Stimulated activated CD8-positive, alpha-beta memory T cell treated with anti-CD3 and anti-CD28 coated beads, Interleukin-7, amount 100 ng/mL, for 48 hours (primary cell): ENCODE results near the gene GALK1.
"Not testable (repeated sequence)": the region's sequence is repeated elsewhere in the genome, so short reads cannot be mapped to it uniquely, and the experiment has no call there.

Source experiments
- DNase-seq, 2 donors: peaks; one replicate each; pipeline ENCODE4 v3.0.0-alpha.2; 2020; ENCODE audit warnings: low read depth in 1 of 2; ENCODE audit errors: extremely low read depth in 1 of 2

The GALK1 gene

GRCh38 chr17:75784473-75785015, 19.6 kb upstream of the GALK1 start, which contains the start of gene UNK:
TSS of gene UNK (plus strand) at chr17:75784806. CDS start at chr17:75784881, 75 bp downstream.
- DNase-seq, result peak; percentile 88 to 95

DNA sequence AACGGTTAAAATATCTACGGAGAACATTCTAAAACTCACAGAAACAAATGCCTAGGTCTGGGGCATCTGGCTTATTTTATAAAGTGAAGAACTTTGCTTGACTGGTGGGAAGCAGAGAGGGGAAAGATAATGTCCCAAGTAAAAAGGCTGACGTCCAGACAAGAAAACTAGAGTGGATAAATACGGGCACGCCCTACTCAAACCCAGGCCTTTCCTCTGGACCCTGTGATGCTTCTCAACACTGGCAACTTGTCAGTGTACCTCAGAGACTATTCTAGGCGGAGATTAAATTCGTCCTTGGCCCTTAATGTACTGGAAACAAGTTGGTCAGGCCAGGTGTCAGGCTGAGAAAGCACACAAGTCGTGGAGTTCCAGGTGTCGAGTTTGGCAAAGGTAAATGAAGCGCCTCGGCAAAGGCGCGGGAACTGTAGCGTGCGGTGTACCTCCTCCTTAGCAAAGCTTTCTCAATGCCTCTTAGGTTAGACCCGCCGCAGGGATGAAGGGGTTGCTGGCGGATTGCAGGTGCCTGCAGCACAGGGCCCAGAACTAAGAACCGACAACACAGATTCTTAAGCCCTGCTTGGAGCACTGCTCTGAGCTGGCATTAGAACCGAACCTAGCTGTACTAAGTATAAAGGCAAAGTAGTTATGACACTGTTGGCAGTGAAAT, 18.9 kb upstream of the GALK1 start:
- no peak for DNase-seq

DNA sequence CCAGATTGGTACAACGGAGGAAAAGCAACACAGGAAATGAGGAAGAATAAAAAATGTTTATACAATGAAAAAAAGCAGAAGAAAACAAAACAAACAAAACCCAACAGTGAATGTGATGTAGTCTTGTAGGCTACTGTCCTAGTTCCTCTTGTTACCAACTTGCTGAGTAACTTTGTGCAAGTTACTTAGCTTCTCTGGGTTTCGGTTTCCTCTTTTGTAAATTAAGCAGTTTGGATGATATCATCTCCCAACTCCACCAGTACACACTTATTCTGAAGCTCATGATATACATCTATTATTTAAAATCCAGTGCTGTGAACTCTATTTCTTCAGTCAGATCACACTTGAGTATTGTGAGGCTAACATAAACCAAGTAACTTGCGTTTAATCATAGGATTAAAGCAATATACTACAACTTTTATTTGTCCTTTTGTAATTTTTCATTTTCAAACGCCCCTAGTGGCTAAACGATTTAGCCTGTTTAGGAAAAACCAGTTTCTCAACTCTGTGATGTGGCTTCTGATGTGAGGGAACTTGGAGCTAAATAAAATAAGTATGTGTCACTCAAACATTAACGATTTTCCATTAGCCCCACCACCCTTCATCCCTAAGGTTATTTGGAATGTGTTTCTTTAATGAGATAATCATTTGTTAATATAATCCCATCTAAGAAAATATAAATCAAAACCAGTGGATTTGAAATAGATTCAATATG, 18.2 kb upstream of the GALK1 start:
- no peak for DNase-seq

GRCh38 chr17:75779987-75780889, 15.2 kb upstream of the GALK1 start:
- no peak for DNase-seq

- DNase-seq, result peak; percentile 79 to 92
Measured at GRCh38 chr17:75779250-75779986, 14.4 kb upstream of the GALK1 start.

DNA sequence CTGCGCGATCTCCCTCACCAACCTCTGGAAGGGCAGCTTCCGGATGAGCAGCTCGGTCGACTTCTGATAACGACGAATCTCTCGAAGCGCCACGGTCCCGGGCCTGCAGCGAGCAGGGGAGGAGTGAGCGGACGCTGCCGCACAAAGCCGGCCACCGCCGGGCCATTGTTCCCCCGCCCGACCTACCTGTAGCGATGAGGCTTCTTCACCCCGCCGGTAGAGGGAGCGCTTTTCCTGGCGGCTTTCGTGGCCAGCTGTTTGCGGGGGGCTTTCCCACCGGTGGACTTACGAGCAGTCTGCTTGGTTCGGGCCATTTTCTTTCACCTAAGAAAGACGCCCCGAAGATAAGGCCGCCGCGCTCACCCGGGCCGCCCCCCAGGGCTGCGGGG, 13.9 kb upstream of the GALK1 start:
- no peak for DNase-seq

DNA sequence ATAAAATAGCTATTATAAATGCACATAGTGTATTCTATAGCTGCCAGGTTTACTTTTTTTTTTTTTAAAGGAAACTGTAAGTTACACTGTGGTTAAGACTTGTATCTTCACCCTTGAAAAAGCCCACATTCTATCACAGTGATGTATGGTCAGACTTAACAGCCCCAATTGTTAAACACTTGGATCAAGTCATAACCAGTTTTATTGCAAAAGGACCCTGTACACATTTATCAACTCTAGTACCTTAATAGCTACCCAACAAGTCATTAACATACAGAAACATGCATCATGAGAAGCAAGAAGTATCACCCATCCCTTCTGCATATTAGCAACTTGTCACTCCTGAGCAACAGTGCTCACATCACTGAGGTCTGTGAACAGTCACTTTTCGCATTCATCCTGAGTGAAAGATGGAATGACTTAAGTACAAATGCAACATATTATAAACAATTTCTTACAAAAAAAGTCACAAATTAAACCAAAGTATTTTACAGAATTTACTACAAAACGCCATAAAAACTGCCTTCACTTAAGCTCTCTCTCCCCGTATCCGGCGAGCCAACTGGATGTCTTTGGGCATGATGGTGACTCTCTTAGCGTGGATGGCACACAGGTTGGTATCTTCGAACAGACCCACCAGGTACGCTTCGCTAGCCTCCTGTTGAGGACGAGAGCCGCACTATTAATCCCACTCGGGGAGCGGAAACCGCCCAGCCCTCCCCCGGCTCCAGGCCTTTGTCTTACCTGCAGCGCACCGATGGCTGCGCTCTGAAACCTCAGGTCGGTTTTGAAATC, 13.3 kb upstream of the GALK1 start:
- not testable (repeated sequence) for DNase-seq

- no peak for DNase-seq
Measured at GRCh38 chr17:75777296-75777922, 12.4 kb upstream of the GALK1 start.

- DNase-seq, result no peak
Measured at GRCh38 chr17:75776386-75777295, 11.6 kb upstream of the GALK1 start.

GRCh38 chr17:75774991-75775668, 10.1 kb upstream of the GALK1 start:
- no peak for DNase-seq

GRCh38 chr17:75774471-75774990, 9.5 kb upstream of the GALK1 start:
- DNase-seq, result no peak

DNA sequence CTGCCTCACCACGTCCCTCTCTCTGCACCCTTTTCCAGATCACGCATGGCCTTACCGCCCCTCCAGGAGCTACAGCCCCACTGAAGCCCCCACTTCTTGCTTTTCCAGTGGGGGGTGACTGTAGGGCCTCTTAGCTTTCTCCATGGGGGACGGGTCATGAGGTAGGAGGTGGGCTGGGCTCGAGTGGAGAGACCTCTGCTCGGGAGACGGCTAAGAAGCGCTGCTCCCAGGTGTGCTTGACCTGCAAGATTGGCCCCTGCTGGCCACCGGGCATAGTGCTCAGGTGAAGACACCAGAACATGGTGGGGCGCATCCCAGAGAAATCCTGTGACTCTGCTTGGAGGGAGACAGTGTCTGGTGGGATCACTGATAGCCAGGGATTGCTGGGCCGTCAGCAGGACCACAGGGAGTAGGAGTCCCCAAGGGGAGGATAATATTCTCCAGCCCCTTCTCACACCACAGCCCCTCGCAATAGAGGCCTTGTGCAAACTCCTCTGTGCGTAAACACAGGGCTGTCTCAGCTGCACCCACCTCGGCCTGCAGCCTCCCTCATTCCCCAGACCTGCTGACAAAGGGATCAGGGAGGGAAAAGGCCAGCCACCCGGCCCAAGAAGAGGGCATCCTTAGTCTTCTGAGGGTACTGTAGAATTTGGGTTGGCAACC, 8.9 kb upstream of the GALK1 start:
- DNase-seq, result no peak

GRCh38 chr17:75773121-75773807, 8.3 kb upstream of the GALK1 start:
- DNase-seq, result no peak

DNA sequence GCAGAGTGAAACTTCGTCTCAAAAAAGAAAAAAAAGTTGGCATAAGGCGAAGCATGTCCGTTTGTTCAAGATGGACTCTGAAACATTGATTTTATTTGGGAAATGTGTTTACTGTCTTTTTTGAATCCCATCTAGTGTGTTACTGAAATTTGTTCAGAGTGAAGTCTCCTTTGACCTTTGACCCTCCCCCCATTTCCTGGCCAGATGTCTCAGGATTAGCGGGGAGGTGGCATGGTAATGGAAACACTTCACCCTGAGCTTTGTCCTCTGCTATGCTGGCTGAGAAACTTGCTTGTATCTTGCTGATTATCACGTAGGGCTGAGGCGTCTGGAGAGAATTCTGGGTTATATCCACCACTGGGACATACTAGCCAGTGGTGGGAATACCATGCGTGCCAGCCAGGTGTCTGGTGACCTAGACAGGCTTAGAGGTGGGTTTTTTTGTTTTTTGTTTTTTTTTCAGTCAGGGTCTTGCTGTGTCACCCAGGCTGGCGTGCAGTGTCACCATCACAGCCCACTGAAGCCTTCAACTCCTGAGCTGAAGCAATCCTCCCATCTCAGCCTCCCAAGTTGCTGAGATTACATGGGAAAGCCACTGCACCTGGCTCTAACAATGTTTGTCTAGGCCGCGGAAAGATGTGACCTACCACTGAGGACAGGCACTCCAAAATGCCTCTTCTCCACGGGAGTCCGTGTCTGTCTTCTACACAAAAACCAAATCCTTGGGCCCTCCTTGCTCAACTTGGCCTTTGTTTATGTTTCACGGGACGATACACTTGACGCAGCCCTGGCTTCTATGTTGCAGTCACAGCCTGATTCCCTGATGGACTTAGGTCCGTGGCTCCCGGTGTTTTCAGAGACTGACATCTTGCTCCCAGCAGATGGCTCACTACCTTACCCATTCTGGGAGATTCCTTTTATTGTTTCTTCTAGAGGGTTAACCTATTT, 6.6 kb upstream of the GALK1 start:
- no peak for DNase-seq

- DNase-seq, result no peak
Measured at GRCh38 chr17:75769536-75769935, 4.5 kb upstream of the GALK1 start.
